Liver (tissue), 9 donors: Measurements from ENCODE around the gene PLSCR1. TPM values are rescaled to one million over a fixed set of nuclear protein-coding genes. Genes with fewer than 3 reads are reported as not detected.

Experiments used
- DNase-seq: peaks from one replicate; pipeline ENCODE4 v3.0.0-alpha.2; 2017; ENCODE audit warnings: low spot score
- H3K27ac ChIP-seq, 2 donors: one replicate each; pipeline ENCODE4 v1.7.0; 2013; ENCODE audit warnings: inconsistent platforms in 2 of 2, low read length in 2 of 2, control low read depth in 1 of 2, low read depth in 1 of 2, mild to moderate bottlenecking in 1 of 2
- H3K27me3 ChIP-seq, 4 donors: one replicate each; pipeline versions ENCODE4 v1.6.1 to v1.7.0; 2013; ENCODE audit warnings: low read length in 3 of 4, inconsistent platforms in 1 of 4, mild to moderate bottlenecking in 1 of 4, moderate library complexity in 1 of 4; ENCODE audit not compliant: control insufficient read depth in 4 of 4, insufficient read depth in 4 of 4
- H3K36me3 ChIP-seq, 4 donors: one replicate each; pipeline versions ENCODE4 v1.6.1 to v1.7.0; 2013; ENCODE audit warnings: low read length in 3 of 4, mild to moderate bottlenecking in 3 of 4, low read depth in 1 of 4, moderate library complexity in 1 of 4; ENCODE audit not compliant: control insufficient read depth in 4 of 4, insufficient read depth in 3 of 4
- H3K4me1 ChIP-seq, 4 donors: one replicate each; pipeline versions ENCODE4 v1.6.1 to v1.7.0; 2013; ENCODE audit warnings: low read length in 3 of 4, mild to moderate bottlenecking in 3 of 4, moderate library complexity in 1 of 4; ENCODE audit not compliant: control insufficient read depth in 4 of 4, insufficient read depth in 4 of 4
- H3K4me3 ChIP-seq, 3 donors: one replicate each; pipeline versions ENCODE4 v1.6.1 to v1.7.0; 2013; ENCODE audit warnings: low read length in 3 of 3, control low read depth in 1 of 3, low read depth in 1 of 3, mild to moderate bottlenecking in 1 of 3
- H3K9ac ChIP-seq, 2 donors: one replicate each; pipeline ENCODE4 v1.7.0; 2013; ENCODE audit warnings: low read length in 2 of 2, mild to moderate bottlenecking in 2 of 2, moderate library complexity in 2 of 2, control low read depth in 1 of 2, low read depth in 1 of 2
- H3K9me3 ChIP-seq, 4 donors: one replicate each; pipeline versions ENCODE4 v1.6.1 to v1.7.0; 2013; ENCODE audit warnings: low read length in 3 of 4; ENCODE audit not compliant: control insufficient read depth in 4 of 4
- ATF3 ChIP-seq: IDR thresholded peaks from 2 replicates; pipeline ENCODE4 v1.6.1; 2016; ENCODE audit warnings: antibody characterized with exemption
- CTCF ChIP-seq: fragments of 150-350 bp; IDR thresholded peaks from 2 replicates; pipeline ENCODE4 v1.5.1; 2017; ENCODE audit warnings: improper control_type of control experiment, low read depth, low read length; ENCODE audit not compliant: missing input control
- EGR1 ChIP-seq, 2 donors: IDR thresholded peaks; 2 replicates each; pipeline ENCODE4 v1.6.1; 2016 to 2018; ENCODE audit warnings: antibody characterized with exemption in 2 of 2, low read depth in 2 of 2
- FOXA1 ChIP-seq: IDR thresholded peaks from 2 replicates; pipeline ENCODE4 v1.6.1; 2016; ENCODE audit warnings: antibody characterized with exemption
- FOXA2 ChIP-seq: IDR thresholded peaks from 2 replicates; pipeline ENCODE4 v1.6.1; 2016; ENCODE audit warnings: antibody characterized with exemption
- GABPA ChIP-seq, 2 donors: IDR thresholded peaks in 1 of 2; conservative IDR thresholded peaks in 1 of 2; 2 replicates each; pipeline ENCODE4 v1.6.1; 2016; ENCODE audit warnings: antibody characterized with exemption in 2 of 2, mild to moderate bottlenecking in 1 of 2, moderate library complexity in 1 of 2
- HNF4A ChIP-seq, 2 donors: conservative IDR thresholded peaks; 2 replicates each; pipeline ENCODE4 v1.6.1; 2016; ENCODE audit warnings: antibody characterized with exemption in 2 of 2, mild to moderate bottlenecking in 2 of 2
- HNF4G ChIP-seq: IDR thresholded peaks from 2 replicates; pipeline ENCODE4 v1.6.1; 2016; ENCODE audit warnings: antibody characterized with exemption
- JUND ChIP-seq, 2 donors: IDR thresholded peaks; 2 replicates each; pipeline ENCODE4 v1.6.1; 2016; ENCODE audit warnings: antibody characterized with exemption in 2 of 2
- MAX ChIP-seq: IDR thresholded peaks from 2 replicates; pipeline ENCODE4 v1.6.1; 2016; ENCODE audit warnings: antibody characterized with exemption
- NR2F2 ChIP-seq: IDR thresholded peaks from 2 replicates; pipeline ENCODE4 v1.6.1; 2016; ENCODE audit warnings: antibody characterized with exemption
- RAD21 ChIP-seq, 2 donors: IDR thresholded peaks; 2 replicates each; pipeline ENCODE4 v1.6.1; 2016; ENCODE audit warnings: antibody characterized with exemption in 2 of 2, mild to moderate bottlenecking in 2 of 2
- REST ChIP-seq: IDR thresholded peaks from 2 replicates; pipeline ENCODE4 v1.6.1; 2016; ENCODE audit warnings: antibody characterized with exemption, mild to moderate bottlenecking
- RXRA ChIP-seq, 2 donors: IDR thresholded peaks; 2 replicates each; pipeline ENCODE4 v1.6.1; 2017 to 2018; ENCODE audit warnings: antibody characterized with exemption in 2 of 2, mild to moderate bottlenecking in 1 of 2
- SP1 ChIP-seq: IDR thresholded peaks from 2 replicates; pipeline ENCODE4 v1.6.1; 2018; ENCODE audit warnings: antibody characterized with exemption, mild to moderate bottlenecking
- TAF1 ChIP-seq: conservative IDR thresholded peaks from 2 replicates; pipeline ENCODE4 v1.6.1; 2016; ENCODE audit warnings: antibody characterized with exemption, mild to moderate bottlenecking
- YY1 ChIP-seq: IDR thresholded peaks from 2 replicates; pipeline ENCODE4 v1.6.1; 2016; ENCODE audit warnings: antibody characterized with exemption, mild to moderate bottlenecking
- ZBTB33 ChIP-seq: IDR thresholded peaks from 2 replicates; pipeline ENCODE4 v1.6.1; 2016; ENCODE audit warnings: antibody characterized with exemption
- WGBS: extraction: QIAGEN DNeasy Blood & Tissue Kit; methylation state at CpG from one replicate; pipeline ENCODE4 v1.1.7; 2013; 5-methylcytosine and 5-hydroxymethylcytosine counted together
- polyA plus RNA-seq, 2 donors: library from polyadenylated mRNA; stranded (reverse) in 1 of 2; unstranded in 1 of 2; fragments of 200-250 nt in 1 of 2; fragments of >200 nt in 1 of 2; fragmentation: Nextera tagmentation in 1 of 2; extraction: Ambion mirVana in 1 of 2; gene quantifications; one replicate each; pipeline versions ENCODE4 v1.2.1 to v1.2.3, GENCODE V29; 2013 to 2015
- total RNA-seq, 2 donors: library from RNA; depleted of rRNA; stranded (reverse); fragments of >200 nt; gene quantifications; one replicate each; pipeline ENCODE4 v1.2.3, GENCODE V29; 2014
- donor health status: healthy.
- donor health status: healthy.
- donor health status: healthy.
- donor health status: healthy.
- donor health status: healthy.

PLSCR1 gene
- total and polyA plus RNA-seq, 4 donors = 30.2 to 76.4 (median 34.3) TPM

- H3K27ac ChIP-seq = peak overlapping the region; percentile 34 to 39
- H3K9me3 ChIP-seq = no peaks in the 10 kb centered on the region
- TF ChIP-seq GABPA (IDR thresholded peaks at IDR 0.05 in 1 of 2, conservative IDR thresholded peaks at IDR 0.05 in 1 of 2) (no peak), MAX (no peak), CTCF (no peak), RAD21 (IDR thresholded peaks at IDR 0.05) (no peak), SP1 (no peak), REST (no peak), ZBTB33 (no peak), FOXA2 (no peak), TAF1 (no peak), ATF3 (no peak), HNF4G (no peak), YY1 (no peak), FOXA1 (no peak), RXRA (IDR thresholded peaks at IDR 0.05) (no peak), NR2F2 (no peak)
- WGBS = 45% methylated on average over 2 of the region's 2 CpGs
- H3K4me1 ChIP-seq = peaks cover 3 to 33% (median 14%) of the 10 kb centered on the region in 4 donors
- no peaks in the 10 kb centered on the region for H3K36me3 ChIP-seq
- peak overlapping the region in 1 of 2 donors; percentile 49 for H3K9ac ChIP-seq
- H3K4me3 ChIP-seq = peak overlapping the region; percentile 10 to 60 (median 60)
- DNase-seq = no peak
- no peaks in the 10 kb centered on the region for H3K27me3 ChIP-seq
Measured at GRCh38 chr3:146542179-146542578, 2.2 kb downstream of the PLSCR1 start.

GRCh38 chr3:146540978-146541377 is 3.4 kb downstream of the PLSCR1 start:
- no peak overlapping the region for H3K4me3 ChIP-seq
- H3K9ac ChIP-seq = no peak overlapping the region
- H3K27me3 ChIP-seq = no peaks in the 10 kb centered on the region
- no peaks in the 10 kb centered on the region for H3K36me3 ChIP-seq
- DNase-seq = no peak
- H3K4me1 ChIP-seq = peaks cover 6 to 33% (median 15%) of the 10 kb centered on the region in 4 donors
- peak overlapping the region; percentile 5 to 51 for H3K27ac ChIP-seq
- WGBS = 74% methylated on average over 1 of the region's 1 CpG
- no peaks in the 10 kb centered on the region for H3K9me3 ChIP-seq
- TF ChIP-seq ZBTB33 = no peak
- TF ChIP-seq MAX = no peak
- no peak for TF ChIP-seq CTCF
- no peak for TF ChIP-seq HNF4G
- no peak for TF ChIP-seq FOXA2
- TF ChIP-seq HNF4A (conservative IDR thresholded peaks at IDR 0.05) = no peak
- no peak for TF ChIP-seq JUND (IDR thresholded peaks at IDR 0.05)
- TF ChIP-seq FOXA1 = no peak
- no peak for TF ChIP-seq RAD21 (IDR thresholded peaks at IDR 0.05)
- no peak for TF ChIP-seq TAF1
- no peak for TF ChIP-seq GABPA (IDR thresholded peaks at IDR 0.05 in 1 of 2, conservative IDR thresholded peaks at IDR 0.05 in 1 of 2)
- no peak for TF ChIP-seq YY1
- TF ChIP-seq NR2F2 = no peak
- TF ChIP-seq RXRA (IDR thresholded peaks at IDR 0.05) = no peak
- no peak for TF ChIP-seq EGR1 (IDR thresholded peaks at IDR 0.05; ENCODE audit: low read depth in 2 of 2)
- TF ChIP-seq SP1 = no peak
- no peak for TF ChIP-seq ATF3
